GM23248 (cell line): ENCODE measurements around the gene SEMA5B. TPM values are rescaled to one million over a fixed set of nuclear protein-coding genes. Genes with fewer than 3 reads are reported as not detected.

Experiments used
- DNase-seq: peaks from one replicate; pipeline ENCODE4 v3.0.0-alpha.2; 2015
- H2AFZ ChIP-seq: fragments of 200-600 bp; sonication (generic); 2 replicates; pipeline ENCODE4 v1.6.1; 2016; ENCODE audit warnings: antibody characterized with exemption
- H3F3A ChIP-seq: fragments of 200-600 bp; sonication (generic); 2 replicates; pipeline ENCODE4 v1.6.1; 2016; ENCODE audit warnings: mild to moderate bottlenecking, antibody characterized with exemption, mixed run types; ENCODE audit not compliant: insufficient read depth
- H3K27ac ChIP-seq: fragments of 200-600 bp; sonication (generic); 2 replicates; pipeline ENCODE4 v1.5.1; 2016; ENCODE audit warnings: mild to moderate bottlenecking
- H3K27me3 ChIP-seq: fragments of 200-600 bp; sonication (generic); replicated peaks from 2 replicates; pipeline ENCODE4 v1.6.1; 2016; ENCODE audit warnings: mild to moderate bottlenecking; ENCODE audit not compliant: insufficient read depth
- H3K36me3 ChIP-seq: fragments of 200-600 bp; sonication (generic); 2 replicates; pipeline ENCODE4 v1.6.1; 2016; ENCODE audit warnings: low read depth, mild to moderate bottlenecking
- H3K4me1 ChIP-seq: fragments of 200-600 bp; sonication (generic); 2 replicates; pipeline ENCODE4 v1.6.1; 2016; ENCODE audit warnings: mild to moderate bottlenecking; ENCODE audit not compliant: insufficient read depth
- H3K4me2 ChIP-seq: fragments of 200-600 bp; sonication (generic); one replicate; pipeline ENCODE4 v1.6.1; 2016; ENCODE audit warnings: mild to moderate bottlenecking; ENCODE audit not compliant: unreplicated experiment
- H3K4me3 ChIP-seq: fragments of 200-600 bp; sonication (generic); 2 replicates; pipeline ENCODE4 v1.5.1; 2016; ENCODE audit warnings: mild to moderate bottlenecking
- H3K79me2 ChIP-seq: fragments of 200-600 bp; sonication (generic); 2 replicates; pipeline ENCODE4 v1.6.1; 2016; ENCODE audit warnings: mild to moderate bottlenecking; ENCODE audit not compliant: insufficient read depth
- H3K9ac ChIP-seq: fragments of 200-600 bp; sonication (generic); 2 replicates; pipeline ENCODE4 v1.6.1; 2016; ENCODE audit warnings: mild to moderate bottlenecking
- H3K9me2 ChIP-seq: fragments of 200-600 bp; sonication (generic); 2 replicates; pipeline ENCODE4 v1.6.1; 2016; ENCODE audit warnings: mixed run types, mild to moderate bottlenecking, moderate library complexity; ENCODE audit not compliant: insufficient read depth
- H3K9me3 ChIP-seq: fragments of 200-600 bp; sonication (generic); one replicate; pipeline ENCODE4 v1.6.1; 2017; ENCODE audit warnings: low read depth
- H4K20me1 ChIP-seq: fragments of 200-600 bp; sonication (generic); 2 replicates; pipeline ENCODE4 v1.6.0; 2016; ENCODE audit not compliant: insufficient read depth
- EZH2 ChIP-seq: fragments of 200-600 bp; sonication (generic); IDR thresholded peaks from 2 replicates; pipeline ENCODE4 v1.6.1; 2018; ENCODE audit warnings: antibody characterized with exemption, mild to moderate bottlenecking; ENCODE audit not compliant: insufficient read depth, poor library complexity, severe bottlenecking
- EZH2phosphoT487 ChIP-seq: fragments of 200-600 bp; sonication (generic); IDR thresholded peaks from 2 replicates; pipeline ENCODE4 v1.6.1; 2018; ENCODE audit warnings: antibody characterized with exemption, moderate library complexity, mild to moderate bottlenecking, low read depth; ENCODE audit not compliant: insufficient read depth
- WGBS, 2 experiments: methylation state at CpG; one replicate each; pipeline ENCODE4 v1.1.6; 2015 to 2017; ENCODE audit warnings: low lambda C conversion rate in 2 of 2, low coverage in 1 of 2; ENCODE audit errors: missing lambda C conversion rate in 2 of 2; 5-methylcytosine and 5-hydroxymethylcytosine counted together
- in situ Hi-C: fragments of 300-500 bp; cut with MboI; formaldehyde crosslinking; loops from 2 replicates; pipeline ENCODE4 v1.15.0; 2020
- polyA plus RNA-seq: library from polyadenylated mRNA; unstranded; fragments of >200 nt; fragmentation: Nextera tagmentation; extraction: Ambion mirVana; gene quantifications from 2 replicates; pipeline ENCODE4 v1.2.1, GENCODE V29; 2016
- total RNA-seq: library from RNA; depleted of rRNA; stranded (reverse); fragments of >200 nt; shearing (Covaris generic); gene quantifications from 2 replicates; pipeline ENCODE4 v1.2.3, GENCODE V29; 2014

SEMA5B gene
- total and polyA plus RNA-seq, 2 experiments from 2014 or later, result not detected

DNA sequence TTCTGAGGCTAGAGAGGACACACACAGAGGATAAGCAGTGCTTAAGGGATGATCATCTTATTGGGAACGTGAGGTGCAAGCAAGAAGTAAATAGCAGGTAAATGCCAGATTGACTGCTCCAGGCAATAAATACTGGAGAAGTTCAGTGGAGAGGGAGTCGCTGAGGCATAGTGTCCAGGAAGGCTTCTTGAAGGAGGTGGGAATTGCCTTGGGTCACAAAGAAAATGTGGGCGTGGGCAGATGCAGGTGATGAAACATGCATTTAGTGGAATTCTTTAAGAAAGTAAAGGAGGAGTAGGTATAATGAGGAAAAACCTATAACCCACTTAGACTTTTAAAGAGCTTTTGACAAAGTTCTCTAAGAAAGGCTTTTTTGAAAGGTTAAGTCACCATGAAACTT is 7.4 kb upstream of the SEMA5B start:
- Histone ChIP-seq H3K4me2 (no peak overlapping the region), H3K4me1 (peaks cover 7% of the 10 kb centered on the region; the same call in 1 of the 2 replicates), H3K27me3 (peaks cover 41% of the 10 kb centered on the region), H3K4me3 (no peak overlapping the region), H3F3A (peaks cover 6% of the 10 kb centered on the region; the same call in 1 of the 2 replicates), H3K9me3 (no peaks in the 10 kb centered on the region), H4K20me1 (no peaks in the 10 kb centered on the region), H3K27ac (no peak overlapping the region), H3K79me2 (no peaks in the 10 kb centered on the region), H2AFZ (no peak overlapping the region), H3K9ac (no peak overlapping the region), H3K9me2 (no peaks in the 10 kb centered on the region), H3K36me3 (no peaks in the 10 kb centered on the region)
- in situ Hi-C loops, result no loop called here
- no peak for DNase-seq
- 76 to 89% methylated on average over 3 of the region's 3 CpGs for WGBS, 2 experiments
- no peak for TF ChIP-seq EZH2phosphoT487
- no peak for TF ChIP-seq EZH2

- Histone ChIP-seq H3K9me3 (no peaks in the 10 kb centered on the region), H3K36me3 (no peaks in the 10 kb centered on the region), H3K27ac (no peak overlapping the region), H3K4me3 (no peak overlapping the region), H3K27me3 (peaks cover 45% of the 10 kb centered on the region), H3K79me2 (no peaks in the 10 kb centered on the region), H2AFZ (no peak overlapping the region), H3F3A (peaks cover 6% of the 10 kb centered on the region; the same call in 1 of the 2 replicates), H3K9ac (no peak overlapping the region), H3K9me2 (no peaks in the 10 kb centered on the region), H3K4me1 (peaks cover 7% of the 10 kb centered on the region; the same call in 1 of the 2 replicates), H4K20me1 (no peaks in the 10 kb centered on the region), H3K4me2 (no peak overlapping the region)
- DNase-seq, result no peak
- TF ChIP-seq EZH2phosphoT487, result no peak
- TF ChIP-seq EZH2, result no peak
- in situ Hi-C loops, result no loop called here
- 61 to 63% methylated on average over 5 of the region's 5 CpGs for WGBS, 2 experiments
Measured at GRCh38 chr3:123034120-123034519, 6.6 kb upstream of the SEMA5B start.

GRCh38 chr3:123032057-123032456 is 4.5 kb upstream of the SEMA5B start:
- H3K4me2 ChIP-seq, result no peak overlapping the region
- H3F3A ChIP-seq, result peaks cover 3% of the 10 kb centered on the region; the same call in 1 of the 2 replicates
- no peak overlapping the region for H2AFZ ChIP-seq
- peaks cover 51% of the 10 kb centered on the region for H3K27me3 ChIP-seq
- no peaks in the 10 kb centered on the region for H3K79me2 ChIP-seq
- 81 to 85% methylated on average over 3 of the region's 3 CpGs for WGBS, 2 experiments
- H3K4me1 ChIP-seq, result peaks cover 13% of the 10 kb centered on the region; the same call in 1 of the 2 replicates
- H3K9me3 ChIP-seq, result no peaks in the 10 kb centered on the region
- no peaks in the 10 kb centered on the region for H3K9me2 ChIP-seq
- in situ Hi-C loops, result no loop called here
- H3K27ac ChIP-seq, result no peak overlapping the region
- H3K4me3 ChIP-seq, result no peak overlapping the region
- no peak for DNase-seq
- no peaks in the 10 kb centered on the region for H4K20me1 ChIP-seq
- no peak overlapping the region for H3K9ac ChIP-seq
- no peaks in the 10 kb centered on the region for H3K36me3 ChIP-seq
- no peak for TF ChIP-seq EZH2phosphoT487

DNA sequence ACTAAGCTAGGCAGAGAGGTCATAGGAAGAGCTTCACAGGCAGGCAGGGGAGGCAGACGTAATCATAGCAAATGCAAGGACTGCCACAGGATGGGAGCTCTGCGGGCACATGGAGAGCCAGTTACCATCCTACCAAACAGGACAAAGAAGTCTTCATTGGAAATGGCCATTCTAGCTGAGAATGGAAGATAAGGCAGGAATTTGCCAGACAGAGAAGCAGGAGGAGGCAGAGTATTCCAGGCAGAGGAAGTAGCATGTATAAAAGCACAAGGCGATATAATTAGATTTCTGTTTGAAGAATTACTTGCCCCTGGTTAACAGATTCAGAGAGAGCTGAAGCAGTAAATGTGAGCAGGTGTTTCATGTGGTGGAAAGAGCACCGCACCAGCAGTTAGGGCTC is 3.5 kb upstream of the SEMA5B start:
- H4K20me1 ChIP-seq, result no peaks in the 10 kb centered on the region
- no peaks in the 10 kb centered on the region for H3K9me3 ChIP-seq
- no peak for DNase-seq
- H3K79me2 ChIP-seq, result no peaks in the 10 kb centered on the region
- H2AFZ ChIP-seq, result no peak overlapping the region
- 81 to 84% methylated on average over 4 of the region's 4 CpGs for WGBS, 2 experiments
- TF ChIP-seq EZH2phosphoT487 (no peak), EZH2 (no peak)
- H3K9me2 ChIP-seq, result no peaks in the 10 kb centered on the region
- H3K27me3 ChIP-seq, result peaks cover 58% of the 10 kb centered on the region
- H3K9ac ChIP-seq, result no peak overlapping the region
- no peak overlapping the region for H3K4me2 ChIP-seq
- no peak overlapping the region for H3K27ac ChIP-seq
- H3K4me3 ChIP-seq, result no peak overlapping the region
- in situ Hi-C loops, result no loop called here
- 0 out of 2 replicates have a peak, but pooled peaks cover 9% of the 10 kb centered on the region for H3K4me1 ChIP-seq
- no peaks in the 10 kb centered on the region for H3K36me3 ChIP-seq
- H3F3A ChIP-seq, result no peaks in the 10 kb centered on the region
